HCT116 (cell line): ENCODE results near the gene CPNE7. TPM values are rescaled to one million over a fixed set of nuclear protein-coding genes. Genes with fewer than 3 reads are reported as not detected.

ENCODE experiments used
- ATAC-seq: fragments of 200-7000 bp; cut with Tn5 transposase; 2 replicates; pipeline ENCODE4 v1.9.1; 2020; ENCODE audit warnings: mild to moderate bottlenecking, moderate library complexity
- BruUV-seq: library from RNA; stranded (reverse); fragments of 400-500 nt; replicated peaks from 2 replicates; lab custom pipeline; 2021; lab: Mats Ljungman, UMichigan
- CTCF ChIA-PET: fragments of 300-600 bp; sonication (Branson Sonifier 250); formaldehyde crosslinking; loops from one replicate; lab custom pipeline; 2021; ENCODE audit warnings: antibody characterized with exemption; lab: Charles Lee
- POLR2A ChIA-PET: fragments of 300-600, 350-600 bp; sonication (Branson Sonifier 250); formaldehyde crosslinking; loops from one replicate; lab custom pipeline; 2021; ENCODE audit warnings: antibody characterized with exemption; lab: Charles Lee
- RAD21 ChIA-PET, 2 experiments: fragments of 300-600 bp; sonication (Branson Sonifier 250); formaldehyde crosslinking; loops; one replicate each; lab custom pipeline; 2023; ENCODE audit warnings: low total read pairs in 2 of 2; ENCODE audit not compliant: uncharacterized antibody in 2 of 2, unreplicated experiment in 2 of 2, low non-redundant PET in 1 of 2; lab: Charles Lee
- DNase-seq: peaks from one replicate; pipeline ENCODE4 v3.0.0-alpha.2; 2010; ENCODE audit warnings: low read depth, low spot score
- H2AFZ ChIP-seq: fragments of 200-600 bp; shearing (Covaris generic), sonication (generic); 2 replicates; pipeline ENCODE4 v1.6.1; 2017; ENCODE audit warnings: low read depth, mixed run types, mixed read lengths, antibody characterized with exemption, low read length; ENCODE audit not compliant: poor library complexity, severe bottlenecking
- H3K27ac ChIP-seq: 2 replicates; pipeline ENCODE4 v1.5.1; 2012; ENCODE audit warnings: low read depth, low read length
- H3K27me3 ChIP-seq: fragments of 200-600 bp; sonication (generic); 2 replicates; pipeline ENCODE4 v1.6.1; 2016; ENCODE audit warnings: mixed run types, low read length, mixed read lengths; ENCODE audit not compliant: insufficient read depth
- H3K36me3 ChIP-seq, 2 experiments: fragments of 200-500 bp in 1 of 2; fragments of 200-600 bp in 1 of 2; sonication (Bioruptor generic) in 1 of 2; sonication (generic) in 1 of 2; 2 replicates each; pipeline versions ENCODE4 v1.5.1 to v1.6.1; 2014 to 2016; ENCODE audit warnings: low read length in 2 of 2, inconsistent platforms in 1 of 2, mixed read lengths in 1 of 2, mixed run types in 1 of 2; ENCODE audit not compliant: insufficient read depth in 2 of 2, control insufficient read depth in 1 of 2
- H3K4me1 ChIP-seq, 2 experiments: fragments of 200-600 bp in 1 of 2; sonication (generic) in 1 of 2; 2 replicates each; pipeline versions ENCODE4 v1.5.1 to v1.6.1; 2012 to 2017; ENCODE audit warnings: low read length in 2 of 2, inconsistent platforms in 1 of 2, mild to moderate bottlenecking in 1 of 2, mixed read lengths in 1 of 2, mixed run types in 1 of 2, moderate library complexity in 1 of 2; ENCODE audit not compliant: insufficient read depth in 2 of 2, control insufficient read depth in 1 of 2
- H3K4me2 ChIP-seq: fragments of 200-600 bp; sonication (generic); 2 replicates; pipeline ENCODE4 v1.6.1; 2017; ENCODE audit warnings: mixed run types, low read length, mixed read lengths
- H3K4me3 ChIP-seq, 2 experiments: fragments of 200-600 bp in 1 of 2; sonication (generic) in 1 of 2; replicated peaks in 1 of 2; 2 replicates each; pipeline ENCODE4 v1.5.1; 2011 to 2016; ENCODE audit warnings: low read length in 2 of 2, control low read depth in 1 of 2, low read depth in 1 of 2, mild to moderate bottlenecking in 1 of 2, mixed read lengths in 1 of 2, mixed run types in 1 of 2
- H3K79me2 ChIP-seq: fragments of 200-600 bp; sonication (generic); 2 replicates; pipeline ENCODE4 v1.6.1; 2017; ENCODE audit warnings: mild to moderate bottlenecking, mixed run types, low read length, moderate library complexity, mixed read lengths; ENCODE audit not compliant: insufficient read depth
- H3K9ac ChIP-seq: fragments of 200-600 bp; sonication (generic); 2 replicates; pipeline ENCODE4 v1.6.1; 2016; ENCODE audit warnings: low read length, mixed read lengths
- H3K9me2 ChIP-seq: fragments of 200-600 bp; sonication (generic), shearing (Covaris generic); 2 replicates; pipeline ENCODE4 v1.6.1; 2017; ENCODE audit warnings: mixed run types, mild to moderate bottlenecking, moderate library complexity; ENCODE audit not compliant: insufficient read depth
- H3K9me3 ChIP-seq, 2 experiments: fragments of 200-500 bp in 1 of 2; fragments of 200-600 bp in 1 of 2; sonication (Bioruptor generic) in 1 of 2; sonication (generic) in 1 of 2; 2 replicates each; pipeline ENCODE4 v1.6.1; 2014 to 2017; ENCODE audit warnings: low read length in 2 of 2, mixed read lengths in 2 of 2, inconsistent platforms in 1 of 2, low read depth in 1 of 2, mild to moderate bottlenecking in 1 of 2, mixed run types in 1 of 2, moderate library complexity in 1 of 2; ENCODE audit not compliant: control insufficient read depth in 1 of 2, insufficient read depth in 1 of 2
- H4K20me1 ChIP-seq: fragments of 200-600 bp; sonication (generic), shearing (Covaris generic); 2 replicates; pipeline ENCODE4 v1.6.1; 2017; ENCODE audit warnings: mixed run types, mild to moderate bottlenecking, moderate library complexity; ENCODE audit not compliant: insufficient read depth
- ATF3 ChIP-seq: IDR thresholded peaks from 2 replicates; pipeline ENCODE4 v1.6.1; 2012
- FOSL1 ChIP-seq: IDR thresholded peaks from 2 replicates; pipeline ENCODE4 v1.6.1; 2012; ENCODE audit warnings: low read depth
- REST ChIP-seq: IDR thresholded peaks from 2 replicates; pipeline ENCODE4 v1.6.1; 2012; ENCODE audit warnings: low read depth
- YY1 ChIP-seq: IDR thresholded peaks from 2 replicates; pipeline ENCODE4 v1.6.1; 2011; ENCODE audit warnings: low read length, low read depth, moderate library complexity, mild to moderate bottlenecking; ENCODE audit not compliant: insufficient replicate concordance; ENCODE audit errors: extremely low read depth
- intact Hi-C: fragments of 100-400 bp; cut with micrococcal nuclease; formaldehyde crosslinking; loops from 2 replicates; pipeline ENCODE4 v1.10.0; 2022
- total RNA-seq: library from RNA; stranded (reverse); gene quantifications from one replicate; pipeline ENCODE4 v1.2.1, GENCODE V29; 2021; ENCODE audit not compliant: unreplicated experiment

The CPNE7 gene
- total RNA-seq, 1 experiment from 2014 or later: 201 TPM

- no peak for DNase-seq
- Histone ChIP-seq H3K4me2 (no peak overlapping the region), H3K27me3 (peaks cover 11% of the 10 kb centered on the region), H2AFZ (no peak overlapping the region), H3K9ac (no peak overlapping the region), H3K9me3 (no peaks in the 10 kb centered on the region), H3K79me2 (no peaks in the 10 kb centered on the region), H4K20me1 (no peaks in the 10 kb centered on the region), H3K4me1 (peaks cover 8 to 23% of the 10 kb centered on the region in 2 experiments; a peak in 3 of 4 replicates), H3K27ac (no peak overlapping the region), H3K36me3 (no peaks in the 10 kb centered on the region), H3K9me2 (no peaks in the 10 kb centered on the region)
- RAD21 ChIA-PET: interaction anchor here (0.6 to 0.9 kb wide), 2 partner anchors 40 to 94 kb away, joined by 3 read pairs; no protein-coding TSS in a partner anchor
- CTCF ChIA-PET: interaction anchor here (1.2 kb wide), 1 partner anchor 74 kb away, joined by 3 read pairs; no protein-coding TSS in a partner anchor
- intact Hi-C loops: no loop called here
- no TSS peak for BruUV-seq
- POLR2A ChIA-PET: no interaction called here
- TF ChIP-seq FOSL1 (no peak), ATF3 (no peak), YY1 (no peak), REST (no peak)
- TF ChIP-seq, all 23 proteins: peak for 0
- no peak for ATAC-seq
- H3K4me3 ChIP-seq: no peak overlapping the region
Observed at GRCh38 chr16:89639385-89639784, 63.8 kb downstream of the CPNE7 start.
